ENCODE measurements around the gene AMPD1. TPM values are rescaled to one million over a fixed set of nuclear protein-coding genes. Genes with fewer than 3 reads are reported as not detected.

AMPD1 gene
- total and polyA plus RNA-seq, 2 of the 13 experiments (the other 11 are each of a cell fraction or from before 2014, with no cell fraction given), result not detected

DNA sequence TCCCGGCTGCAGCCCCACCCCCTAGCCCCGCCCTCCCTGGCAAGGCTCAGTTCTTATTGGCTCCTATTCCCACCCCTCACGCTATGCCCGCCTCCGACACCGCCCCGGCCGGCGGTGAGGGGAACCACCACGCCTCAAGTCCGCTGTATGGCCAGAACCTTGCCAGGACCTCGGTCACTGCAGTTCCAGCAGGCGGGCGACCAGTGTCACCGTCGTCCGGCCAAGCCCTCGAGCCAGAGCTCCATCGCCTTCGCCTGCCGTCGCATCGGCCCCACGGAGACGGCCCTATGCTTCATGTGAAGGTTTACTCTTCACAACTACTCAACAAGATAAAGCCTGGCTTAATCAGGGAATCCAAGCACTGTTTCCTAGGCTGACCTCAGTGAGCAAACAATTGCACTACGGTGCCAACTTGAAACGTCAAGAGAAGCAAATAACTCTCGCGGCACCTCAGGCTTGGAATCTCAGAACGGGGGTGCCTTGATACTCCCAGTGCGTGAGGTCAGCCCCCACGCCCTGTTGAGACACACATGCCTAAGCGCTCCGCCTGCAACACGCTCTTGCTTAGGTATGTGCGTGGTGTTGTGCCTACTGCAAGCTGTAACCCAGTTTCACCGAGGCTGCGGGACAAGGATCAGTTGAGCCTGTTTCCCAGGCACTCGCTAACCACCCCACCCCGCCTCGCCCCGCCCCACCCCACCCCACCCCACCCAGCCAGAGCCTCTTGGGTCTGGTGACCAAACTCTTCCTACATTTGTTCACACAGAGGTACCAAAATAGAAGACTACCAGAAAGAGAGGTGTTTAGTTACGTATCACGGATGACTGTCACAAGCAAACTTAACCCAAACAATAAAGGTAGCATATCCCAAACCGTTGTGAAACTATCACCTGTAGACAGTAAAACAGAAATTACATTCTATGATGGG lies 25.0 kb downstream of the AMPD1 start (continued):
- TF ChIP-seq ZBTB39 (CRISPR knock-in tag; IDR thresholded peaks at IDR 0.05) (no peak), NFIC (IDR thresholded peaks at IDR 0.05; ENCODE audit: low read length) (no peak), MEIS2 (CRISPR knock-in tag; IDR thresholded peaks at IDR 0.05) (peak; percentile 32; the same call in 1 of the 2 replicates), MAX (IDR thresholded peaks at IDR 0.05) (peak; percentile 68; the same call in 1 of the 2 replicates), NR2C2 (CRISPR knock-in tag; IDR thresholded peaks at IDR 0.05; ENCODE audit: borderline replicate concordance) (no peak), NFRKB (IDR thresholded peaks at IDR 0.05) (no peak), EP300 (IDR thresholded peaks at IDR 0.05; ENCODE audit: low read depth in 2 of 2, low read length in 2 of 2) (no peak), EP300 (CRISPR knock-in tag; IDR thresholded peaks at IDR 0.05; ENCODE audit: borderline replicate concordance) (no peak), NFYC (CRISPR knock-in tag; IDR thresholded peaks at IDR 0.05) (peak; percentile 75), GFI1 (CRISPR knock-in tag; IDR thresholded peaks at IDR 0.05; ENCODE audit: borderline replicate concordance) (no peak), IKZF4 (CRISPR knock-in tag; IDR thresholded peaks at IDR 0.05; ENCODE audit: borderline replicate concordance, low read depth, not compliant biosample characterization) (no peak), SP2 (CRISPR knock-in tag; IDR thresholded peaks at IDR 0.05) (peak; percentile 84), PLRG1 (conservative IDR thresholded peaks at IDR 0.05) (no peak), GZF1 (CRISPR knock-in tag; IDR thresholded peaks at IDR 0.05) (no peak), SMAD1 (CRISPR knock-in tag; IDR thresholded peaks at IDR 0.05; ENCODE audit: borderline replicate concordance, low read depth) (no peak), ZNF224 (CRISPR knock-in tag; IDR thresholded peaks at IDR 0.05) (0 out of 2 replicates have a peak, but pooled peaks have one; percentile 31)
- TF ChIP-seq, protein P1, sequence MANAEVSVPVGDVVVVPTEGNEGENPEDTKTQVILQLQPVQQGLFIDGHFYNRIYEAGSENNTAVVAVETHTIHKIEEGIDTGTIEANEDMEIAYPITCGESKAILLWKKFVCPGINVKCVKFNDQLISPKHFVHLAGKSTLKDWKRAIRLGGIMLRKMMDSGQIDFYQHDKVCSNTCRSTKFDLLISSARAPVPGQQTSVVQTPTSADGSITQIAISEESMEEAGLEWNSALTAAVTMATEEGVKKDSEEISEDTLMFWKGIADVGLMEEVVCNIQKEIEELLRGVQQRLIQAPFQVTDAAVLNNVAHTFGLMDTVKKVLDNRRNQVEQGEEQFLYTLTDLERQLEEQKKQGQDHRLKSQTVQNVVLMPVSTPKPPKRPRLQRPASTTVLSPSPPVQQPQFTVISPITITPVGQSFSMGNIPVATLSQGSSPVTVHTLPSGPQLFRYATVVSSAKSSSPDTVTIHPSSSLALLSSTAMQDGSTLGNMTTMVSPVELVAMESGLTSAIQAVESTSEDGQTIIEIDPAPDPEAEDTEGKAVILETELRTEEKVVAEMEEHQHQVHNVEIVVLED (CRISPR knock-in tag; IDR thresholded peaks at IDR 0.05; ENCODE audit: borderline replicate concordance), result no peak
- TF ChIP-seq, protein P2, sequence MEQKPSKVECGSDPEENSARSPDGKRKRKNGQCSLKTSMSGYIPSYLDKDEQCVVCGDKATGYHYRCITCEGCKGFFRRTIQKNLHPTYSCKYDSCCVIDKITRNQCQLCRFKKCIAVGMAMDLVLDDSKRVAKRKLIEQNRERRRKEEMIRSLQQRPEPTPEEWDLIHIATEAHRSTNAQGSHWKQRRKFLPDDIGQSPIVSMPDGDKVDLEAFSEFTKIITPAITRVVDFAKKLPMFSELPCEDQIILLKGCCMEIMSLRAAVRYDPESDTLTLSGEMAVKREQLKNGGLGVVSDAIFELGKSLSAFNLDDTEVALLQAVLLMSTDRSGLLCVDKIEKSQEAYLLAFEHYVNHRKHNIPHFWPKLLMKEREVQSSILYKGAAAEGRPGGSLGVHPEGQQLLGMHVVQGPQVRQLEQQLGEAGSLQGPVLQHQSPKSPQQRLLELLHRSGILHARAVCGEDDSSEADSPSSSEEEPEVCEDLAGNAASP (CRISPR knock-in tag; IDR thresholded peaks at IDR 0.05; ENCODE audit: borderline replicate concordance), result 0 out of 2 replicates have a peak, but pooled peaks have one; percentile 14
- TF ChIP-seq, protein P3, sequence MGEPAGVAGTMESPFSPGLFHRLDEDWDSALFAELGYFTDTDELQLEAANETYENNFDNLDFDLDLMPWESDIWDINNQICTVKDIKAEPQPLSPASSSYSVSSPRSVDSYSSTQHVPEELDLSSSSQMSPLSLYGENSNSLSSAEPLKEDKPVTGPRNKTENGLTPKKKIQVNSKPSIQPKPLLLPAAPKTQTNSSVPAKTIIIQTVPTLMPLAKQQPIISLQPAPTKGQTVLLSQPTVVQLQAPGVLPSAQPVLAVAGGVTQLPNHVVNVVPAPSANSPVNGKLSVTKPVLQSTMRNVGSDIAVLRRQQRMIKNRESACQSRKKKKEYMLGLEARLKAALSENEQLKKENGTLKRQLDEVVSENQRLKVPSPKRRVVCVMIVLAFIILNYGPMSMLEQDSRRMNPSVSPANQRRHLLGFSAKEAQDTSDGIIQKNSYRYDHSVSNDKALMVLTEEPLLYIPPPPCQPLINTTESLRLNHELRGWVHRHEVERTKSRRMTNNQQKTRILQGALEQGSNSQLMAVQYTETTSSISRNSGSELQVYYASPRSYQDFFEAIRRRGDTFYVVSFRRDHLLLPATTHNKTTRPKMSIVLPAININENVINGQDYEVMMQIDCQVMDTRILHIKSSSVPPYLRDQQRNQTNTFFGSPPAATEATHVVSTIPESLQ (CRISPR knock-in tag; conservative IDR thresholded peaks at IDR 0.05), result no peak
- TF ChIP-seq, protein P4, sequence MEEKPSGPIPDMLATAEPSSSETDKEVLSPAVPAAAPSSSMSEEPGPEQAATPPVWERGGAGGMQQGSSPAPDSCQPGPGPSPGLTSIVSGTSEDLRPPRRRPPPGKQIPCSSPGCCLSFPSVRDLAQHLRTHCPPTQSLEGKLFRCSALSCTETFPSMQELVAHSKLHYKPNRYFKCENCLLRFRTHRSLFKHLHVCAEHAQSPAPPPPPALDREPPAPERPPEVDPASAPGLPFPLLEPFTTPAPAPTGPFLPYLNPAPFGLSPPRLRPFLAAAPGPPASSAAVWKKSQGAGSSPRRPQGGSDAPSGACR (CRISPR knock-in tag; IDR thresholded peaks at IDR 0.05), result no peak
